CD4-positive, alpha-beta T cell treated with Interleukin-4 for 1 hour (primary cell): ENCODE data around the gene CADM1.

Source experiments
- DNase-seq, 2 donors: peaks; one replicate each; pipeline ENCODE4 v3.0.0-alpha.2; 2020 to 2022

The CADM1 gene

DNA sequence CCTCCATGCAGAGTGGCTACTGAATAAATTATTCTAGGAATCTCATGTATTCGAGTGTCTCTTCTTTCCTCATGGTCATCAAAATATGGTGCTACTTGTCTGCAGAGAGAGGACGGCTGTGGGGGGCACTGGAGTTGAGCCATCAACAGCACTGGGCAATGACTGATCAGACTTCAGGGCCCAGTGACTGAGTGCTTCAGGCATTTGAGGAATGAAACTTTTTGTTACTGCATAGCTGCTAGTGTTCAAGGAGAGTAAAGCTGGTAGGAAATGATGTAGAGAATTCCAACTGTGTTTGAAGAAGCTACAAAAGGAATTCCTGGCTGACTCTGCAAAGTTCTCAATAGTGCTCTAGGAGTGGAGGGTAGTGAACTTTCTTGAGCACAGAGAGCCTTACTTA is 277.7 kb downstream of the CADM1 start:
- no peak for DNase-seq

DNA sequence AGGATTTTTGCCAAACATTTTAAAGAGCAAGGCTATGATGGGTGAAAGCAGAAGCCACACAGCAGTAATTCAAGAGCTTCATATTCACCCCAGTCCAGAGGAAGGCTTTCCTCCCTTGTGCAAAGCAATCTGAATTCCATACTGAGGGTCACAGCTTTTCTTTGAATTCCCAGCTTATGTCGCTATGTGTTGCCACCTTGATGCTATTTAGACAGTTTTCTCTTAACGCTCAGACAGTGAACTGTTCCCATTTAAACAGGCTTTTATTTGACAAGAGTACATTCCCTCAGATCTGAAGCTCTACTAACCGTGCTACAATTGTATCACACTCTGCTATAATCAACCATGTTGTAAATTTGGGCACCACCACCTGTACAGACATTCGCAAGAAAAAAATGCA is 279.7 kb downstream of the CADM1 start:
- DNase-seq: no peak

DNA sequence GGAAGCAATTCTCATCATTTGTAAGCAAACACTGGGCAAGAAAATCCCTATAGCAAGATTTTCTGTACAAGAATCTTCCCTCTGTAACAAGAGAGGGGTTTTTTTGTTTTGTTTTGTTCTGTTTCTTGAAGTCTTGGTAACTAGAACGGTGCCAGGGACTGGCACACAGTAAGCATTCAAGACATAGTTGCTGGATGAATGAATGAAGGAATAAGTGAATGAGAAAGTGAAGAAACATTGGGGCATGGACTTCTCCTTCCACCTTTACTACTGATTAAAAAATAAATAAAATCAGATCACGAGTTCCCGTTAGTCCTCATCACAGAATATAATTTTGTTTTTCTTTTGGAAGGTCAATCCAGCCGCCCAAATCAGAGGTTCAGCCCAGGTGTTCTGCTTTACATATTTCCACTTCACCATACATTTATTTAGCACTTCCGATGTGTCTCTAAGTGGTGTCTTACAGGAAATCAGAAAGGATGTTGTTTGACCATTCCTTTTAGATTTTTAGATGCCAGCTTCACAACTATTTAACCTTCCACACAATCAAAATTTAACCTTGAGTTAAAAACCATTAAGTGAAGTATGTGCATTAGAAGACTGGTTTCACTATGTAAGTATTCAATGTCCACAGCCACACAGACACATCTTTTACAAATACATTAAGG is 281.2 kb downstream of the CADM1 start:
- DNase-seq: peak in 1 of 2 donors; percentile 17

DNA sequence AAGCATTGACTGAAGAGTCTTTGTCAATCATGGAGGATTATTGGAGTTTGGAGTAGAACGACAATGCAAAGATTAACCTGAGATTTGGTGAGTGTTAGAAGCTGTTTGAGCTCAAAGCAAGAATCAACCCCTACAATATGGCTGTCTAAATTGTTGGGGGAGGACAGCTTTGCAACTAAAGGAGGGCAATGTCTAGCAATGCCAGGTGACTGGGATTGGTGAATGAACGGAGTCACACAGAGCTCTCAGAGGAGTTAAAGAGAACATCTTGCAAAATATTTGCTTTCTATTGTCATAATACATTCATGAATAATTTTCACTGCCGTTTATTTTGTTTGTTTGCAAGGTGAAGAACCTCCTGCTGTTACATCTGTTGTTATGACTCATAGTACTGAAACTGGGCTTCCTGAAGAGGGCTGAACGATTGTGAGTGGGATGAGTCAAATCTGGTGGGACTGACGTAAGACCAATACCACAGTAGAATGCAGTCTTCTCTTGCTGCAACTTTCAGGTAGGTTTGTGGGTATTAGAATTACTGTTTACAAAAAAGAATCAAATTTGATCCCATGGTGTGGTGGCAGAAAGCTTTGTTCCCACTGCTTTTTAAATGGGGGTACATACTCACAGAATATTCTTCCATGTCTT is 281.9 kb downstream of the CADM1 start:
- DNase-seq: peak; percentile 28 to 55

DNA sequence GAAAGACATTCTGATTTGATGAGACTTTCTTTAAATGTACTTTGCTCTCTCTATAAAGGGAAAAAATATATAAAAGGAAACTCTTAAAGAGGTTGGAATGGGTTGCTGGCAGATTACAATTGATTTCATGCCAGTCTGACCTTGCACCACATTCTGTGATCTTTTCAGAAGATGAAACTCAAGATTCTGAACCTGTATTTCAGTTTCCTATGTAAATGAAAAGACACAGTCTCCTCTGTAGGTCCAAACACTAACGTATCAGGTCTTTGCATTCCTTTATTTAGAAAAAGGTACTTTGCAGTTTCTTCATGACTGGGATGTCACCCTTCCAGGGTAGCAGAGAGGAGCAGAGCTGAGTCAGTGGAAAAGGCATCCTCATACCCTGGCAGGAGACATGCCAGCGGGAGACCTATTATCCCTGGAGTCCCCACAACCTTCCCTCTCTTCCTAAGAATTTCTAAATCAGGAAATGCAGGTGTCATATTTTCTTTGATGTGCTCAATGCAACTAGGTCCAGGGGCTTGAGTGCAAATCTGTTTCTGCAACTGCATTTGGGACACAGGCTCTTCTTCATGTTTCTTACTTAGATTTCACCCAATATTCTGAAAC is 282.6 kb downstream of the CADM1 start:
- DNase-seq: no peak

DNA sequence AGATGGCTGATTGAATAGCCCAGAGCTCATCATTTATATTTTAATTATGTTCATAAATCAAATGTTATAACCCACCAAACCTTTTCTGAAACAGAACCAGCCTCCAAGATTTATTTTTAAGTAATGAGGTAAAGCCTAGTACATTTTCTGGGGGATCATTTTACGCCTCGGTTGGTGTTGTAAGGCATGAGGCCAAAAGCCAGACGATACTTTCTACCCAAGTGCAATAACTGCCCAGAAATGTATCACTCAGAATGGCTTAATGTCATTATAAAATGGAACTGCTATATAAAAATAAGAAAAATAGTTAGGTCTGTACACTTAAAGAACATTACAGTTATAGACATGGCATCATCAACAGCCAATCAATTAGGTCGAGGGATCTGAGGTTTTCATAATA is 283.3 kb downstream of the CADM1 start:
- no peak for DNase-seq

DNA sequence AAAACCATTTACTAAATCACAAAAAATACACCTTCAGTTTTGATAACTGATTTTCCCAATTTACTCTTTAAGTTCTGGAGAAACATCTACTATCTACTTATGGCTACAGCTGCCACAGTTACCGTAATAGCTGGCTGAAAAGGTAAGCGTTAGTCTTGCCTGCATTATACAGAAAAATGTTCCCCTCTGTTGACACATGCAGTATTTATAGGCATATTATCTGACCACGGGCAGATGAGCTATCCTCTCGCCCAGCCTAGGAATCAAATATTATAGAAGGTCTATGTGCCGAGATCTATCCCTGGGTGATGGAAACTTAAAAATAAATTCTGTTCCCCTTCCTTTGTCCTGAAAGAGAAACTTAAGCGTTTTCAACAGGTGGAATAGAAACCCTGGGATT is 283.8 kb downstream of the CADM1 start:
- no peak for DNase-seq

DNA sequence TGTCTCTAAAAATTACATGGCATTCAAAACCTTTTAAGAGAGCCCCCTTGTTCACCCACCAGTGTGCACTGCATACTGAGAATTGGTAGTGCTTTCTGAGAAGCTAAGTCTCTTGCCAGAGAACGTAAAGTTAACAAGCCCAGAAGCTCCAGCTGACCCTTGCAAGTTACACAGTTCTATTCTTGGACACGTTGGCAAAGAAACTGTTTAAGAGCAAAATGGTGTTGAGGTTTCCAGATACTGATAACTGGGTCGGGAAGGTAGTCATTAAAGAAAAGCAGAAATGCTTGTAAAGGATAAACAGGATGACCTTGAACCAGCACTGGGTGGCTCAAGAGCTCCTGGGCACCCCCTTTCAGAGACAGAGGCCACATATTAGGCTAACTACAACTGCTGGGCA is 284.8 kb downstream of the CADM1 start:
- DNase-seq: no peak

DNA sequence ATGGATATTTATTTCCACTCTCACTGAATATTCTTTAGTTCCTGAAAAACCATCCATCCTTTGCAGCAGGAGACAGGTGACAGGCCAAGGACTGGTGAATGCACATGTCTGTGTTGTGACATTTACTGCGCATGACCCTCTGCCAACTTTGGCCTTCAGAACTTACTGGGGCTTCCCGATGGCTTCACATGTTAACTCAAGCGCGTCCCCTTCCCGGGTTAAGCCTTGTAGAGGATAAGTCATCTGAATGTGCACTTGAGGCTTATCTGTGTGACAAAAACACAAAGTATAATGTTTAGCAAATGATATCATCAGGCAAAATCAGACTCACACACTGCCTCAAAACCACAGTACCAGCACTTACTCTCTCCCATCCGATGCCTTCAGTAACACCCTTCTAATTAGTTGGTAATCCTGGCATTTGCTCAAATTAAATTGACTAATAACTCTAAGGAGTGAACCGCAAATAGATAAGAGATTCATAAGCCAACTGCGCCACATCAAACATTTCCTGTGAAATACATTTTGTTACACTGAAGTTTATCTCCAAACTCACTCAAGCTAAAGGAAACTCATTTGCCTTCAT is 286.4 kb downstream of the CADM1 start:
- peak in 1 of 2 donors; percentile 52 for DNase-seq

DNA sequence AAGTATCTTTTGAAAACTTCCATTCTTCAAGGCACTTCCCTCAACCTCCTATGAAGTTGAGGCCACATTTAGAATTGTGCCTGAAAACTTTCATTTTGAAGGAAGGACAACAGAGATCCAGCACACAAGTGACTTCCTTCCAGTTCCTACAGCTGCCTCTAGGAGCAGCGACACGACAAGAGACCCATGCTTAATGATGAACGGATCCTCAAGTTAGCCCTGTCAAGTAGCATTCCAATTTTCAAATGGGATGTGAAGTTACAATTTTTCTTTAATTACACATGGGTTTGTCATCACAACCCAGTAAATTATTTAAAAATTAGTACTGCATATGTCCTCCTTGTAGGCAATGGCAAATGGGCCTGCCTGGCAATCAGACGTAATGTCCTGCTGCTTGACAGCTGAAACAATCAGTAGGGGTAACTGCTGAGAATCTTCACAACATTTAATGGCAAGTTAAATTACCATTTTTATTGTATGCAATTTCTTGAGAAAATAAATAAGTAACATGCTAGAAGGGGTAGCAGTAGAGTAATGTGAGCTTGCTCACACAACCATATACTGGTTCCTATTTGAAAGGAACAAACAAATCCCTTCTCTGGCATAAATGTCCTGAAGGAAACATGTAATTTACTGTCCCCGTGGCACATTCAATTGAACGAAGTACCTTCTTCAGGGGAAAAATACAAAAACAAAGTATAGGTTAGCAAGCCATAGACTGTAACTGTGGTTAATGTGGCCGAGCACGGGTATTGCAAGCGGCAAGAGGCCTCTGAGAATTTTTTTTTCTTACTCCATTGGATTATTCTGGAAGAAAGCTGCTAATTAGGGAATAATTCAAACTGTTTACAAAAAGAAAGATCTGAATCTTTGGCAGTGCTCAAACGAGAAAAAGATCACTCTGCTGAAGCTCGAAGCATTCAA is 288.3 kb downstream of the CADM1 start:
- no peak for DNase-seq

DNA sequence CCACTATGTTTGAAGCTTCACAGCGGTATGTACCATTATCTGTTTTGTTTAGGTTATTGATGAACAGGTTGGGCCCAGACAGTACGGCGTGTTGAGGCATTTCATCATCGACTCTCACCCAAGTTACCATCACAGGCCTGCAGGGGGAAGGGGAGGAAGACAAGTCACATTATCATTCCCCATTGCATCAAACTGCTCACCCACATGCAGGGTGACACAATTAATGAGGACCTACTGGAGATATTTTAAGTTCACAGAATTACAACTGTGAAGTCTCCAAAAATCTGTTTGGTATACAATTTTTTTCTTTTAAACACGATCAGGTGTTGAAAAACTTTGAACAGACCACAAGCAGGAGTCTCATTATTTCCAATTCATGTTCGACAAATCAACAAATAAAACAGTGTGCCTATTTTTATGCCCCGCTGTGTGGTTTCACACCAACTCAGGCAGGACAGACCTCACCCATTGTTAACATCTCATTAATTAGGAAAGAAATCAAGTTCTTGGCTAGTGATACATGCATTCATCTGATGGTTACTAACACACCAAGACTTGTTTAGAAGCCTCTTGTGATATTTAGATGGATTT is 289.5 kb downstream of the CADM1 start:
- peak in 1 of 2 donors; percentile 33 for DNase-seq

DNA sequence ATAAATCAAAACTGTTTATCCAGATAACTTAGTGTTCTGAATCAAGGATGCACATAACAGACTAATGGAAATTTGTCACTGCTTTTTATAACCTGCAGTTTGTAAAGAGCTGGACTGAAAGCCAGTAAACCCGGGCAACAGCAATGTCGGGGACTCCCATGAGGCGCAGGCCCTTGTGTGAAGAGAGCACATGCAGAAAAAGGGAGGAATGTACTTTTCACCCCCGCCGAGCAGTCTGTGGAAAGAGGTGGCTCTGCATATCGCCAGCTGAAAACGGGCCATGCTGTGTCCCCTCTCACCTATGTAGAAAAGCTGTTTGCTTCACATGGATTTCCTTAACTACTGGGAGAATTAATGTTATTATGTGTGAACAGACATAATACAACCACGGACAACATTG is 291.2 kb downstream of the CADM1 start:
- no peak for DNase-seq

DNA sequence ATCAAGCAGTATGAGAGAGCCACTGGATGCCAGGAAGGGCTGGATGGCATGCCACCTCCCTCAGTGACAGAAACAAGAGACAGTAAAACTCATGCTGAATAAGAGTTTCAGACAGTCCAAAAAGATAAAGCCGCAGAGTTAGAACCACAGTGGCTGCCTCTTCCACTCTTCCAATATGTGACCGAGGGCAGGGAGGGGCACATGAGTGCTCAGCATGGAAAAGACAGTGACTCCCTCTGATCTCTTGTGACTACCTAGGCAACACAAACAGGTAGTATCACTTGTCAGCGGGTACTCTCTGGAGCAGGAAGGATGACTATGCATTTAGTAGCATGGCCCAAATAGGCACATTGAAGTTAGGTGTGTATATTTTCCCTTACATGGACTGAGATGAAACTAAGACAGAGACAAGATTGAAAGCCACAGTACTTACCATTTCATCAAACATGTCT is 295.4 kb downstream of the CADM1 start:
- DNase-seq: no peak

DNA sequence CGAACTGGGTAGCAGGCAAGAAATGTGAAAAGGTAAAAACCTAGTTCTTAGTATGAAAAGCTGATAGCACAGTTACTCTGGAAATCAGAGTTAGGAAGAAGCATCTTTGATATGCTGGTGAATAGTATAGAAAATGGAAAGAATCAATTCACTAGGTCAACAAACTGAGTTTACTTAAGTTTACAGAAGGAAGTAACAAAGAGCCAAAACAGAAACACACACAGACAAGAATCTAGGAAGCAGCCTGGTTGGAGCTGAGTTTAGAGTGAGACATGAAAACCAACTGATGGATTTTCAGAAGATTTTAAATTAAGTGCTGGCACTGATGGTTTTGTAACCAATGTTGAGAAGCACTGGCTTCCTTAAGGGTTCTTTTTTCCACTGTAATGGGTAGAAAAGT is 296.3 kb downstream of the CADM1 start:
- no peak for DNase-seq

DNA sequence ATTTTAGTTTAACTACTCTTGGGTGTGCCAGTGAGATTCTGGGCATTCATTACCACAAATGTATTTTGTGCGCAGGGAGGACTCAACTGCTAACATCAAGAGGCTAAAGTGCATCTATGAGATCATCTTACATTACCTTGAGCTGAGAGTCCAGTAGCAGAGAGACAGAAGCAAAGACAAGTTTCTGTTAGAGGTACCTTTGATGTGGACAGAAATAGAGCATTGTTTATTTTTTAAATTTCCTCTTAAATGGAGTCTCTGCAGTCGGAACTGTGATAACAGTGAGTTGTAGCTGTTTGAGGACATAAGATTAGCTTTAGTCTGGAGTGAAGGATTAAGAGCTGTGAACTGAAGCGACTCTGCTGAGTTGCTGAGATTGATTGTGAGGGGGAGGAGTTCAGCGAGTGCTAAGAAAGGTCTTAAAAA is 297.0 kb downstream of the CADM1 start:
- no peak for DNase-seq

DNA sequence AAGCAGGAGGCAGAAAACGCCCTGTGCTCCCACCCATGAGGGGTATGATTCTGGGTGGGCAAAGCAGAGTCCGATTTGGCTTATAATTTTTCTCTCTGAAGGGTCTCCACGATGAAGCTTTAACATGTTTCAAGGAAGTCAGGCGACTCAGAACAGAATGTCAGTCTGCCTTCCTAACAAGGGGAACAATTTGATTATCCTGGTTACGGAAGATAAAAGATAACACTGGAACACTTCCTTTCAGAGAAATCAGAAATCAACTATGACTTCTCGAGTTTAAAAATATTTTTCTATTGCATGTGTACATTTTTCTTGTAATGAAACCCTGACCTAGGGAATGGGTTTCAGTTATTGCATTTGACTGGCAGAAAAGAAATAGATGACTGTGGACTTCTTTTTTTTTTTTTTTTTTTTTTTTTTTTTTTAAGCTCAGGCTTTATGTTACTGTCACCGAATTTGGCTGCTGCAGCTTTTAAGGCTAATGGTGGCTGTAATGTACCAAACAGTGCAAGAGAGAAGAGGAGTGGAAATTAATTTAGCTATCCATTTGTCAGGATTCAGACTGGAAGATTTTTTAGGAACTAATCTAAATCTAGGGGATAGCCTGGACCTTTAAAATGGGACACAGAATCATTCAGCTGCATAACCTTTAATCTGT is 297.7 kb downstream of the CADM1 start:
- no peak for DNase-seq

DNA sequence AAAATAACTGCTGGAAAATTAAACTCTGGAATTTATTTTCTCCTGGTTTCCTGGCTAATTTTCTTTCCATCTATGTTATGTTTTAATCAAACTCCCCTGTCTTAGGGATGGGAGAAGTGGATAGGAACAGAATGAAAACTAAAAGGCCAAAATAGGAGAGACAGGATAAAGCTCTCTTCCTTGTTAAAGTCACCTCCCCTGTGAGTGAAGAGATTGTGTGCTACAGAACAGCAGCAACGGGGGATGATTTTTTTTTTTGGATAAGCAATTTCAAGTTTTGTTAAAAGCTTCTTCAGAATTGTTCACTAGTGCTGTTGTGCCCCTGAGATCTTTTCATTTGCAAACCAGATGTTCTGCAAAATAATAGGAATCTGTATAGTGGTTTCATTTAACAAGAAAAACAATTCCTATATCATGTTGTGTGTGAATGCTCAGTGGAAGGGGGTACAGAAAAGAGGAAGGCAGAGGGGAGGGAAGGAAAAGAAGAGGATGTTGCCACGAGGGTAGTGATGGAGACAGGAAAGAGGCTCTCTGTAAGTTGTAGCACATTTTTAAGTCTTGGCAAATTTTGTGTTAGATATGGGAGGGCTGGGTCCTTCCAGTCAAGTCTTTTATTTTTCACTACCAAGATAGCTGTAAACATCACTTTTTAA is 301.2 kb downstream of the CADM1 start:
- DNase-seq: no peak

DNA sequence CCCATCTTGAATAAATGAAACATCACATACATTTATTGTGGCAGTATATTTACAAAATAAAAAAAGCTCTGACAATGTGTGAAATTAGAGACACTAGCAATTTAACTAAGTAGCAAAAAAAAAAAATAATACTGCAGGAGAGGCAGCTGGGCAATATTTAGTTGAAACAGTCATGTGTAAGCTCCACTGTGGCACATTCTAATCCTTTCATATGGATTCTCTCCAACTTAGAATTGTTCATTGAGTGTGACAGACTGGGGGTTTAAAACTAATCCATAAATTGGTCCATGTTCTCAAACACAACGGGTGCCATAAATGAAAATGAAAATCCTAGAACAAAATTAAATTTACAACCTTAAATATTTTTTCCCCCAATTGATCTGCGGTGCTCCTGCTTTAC is 302.1 kb downstream of the CADM1 start:
- no peak for DNase-seq

DNA sequence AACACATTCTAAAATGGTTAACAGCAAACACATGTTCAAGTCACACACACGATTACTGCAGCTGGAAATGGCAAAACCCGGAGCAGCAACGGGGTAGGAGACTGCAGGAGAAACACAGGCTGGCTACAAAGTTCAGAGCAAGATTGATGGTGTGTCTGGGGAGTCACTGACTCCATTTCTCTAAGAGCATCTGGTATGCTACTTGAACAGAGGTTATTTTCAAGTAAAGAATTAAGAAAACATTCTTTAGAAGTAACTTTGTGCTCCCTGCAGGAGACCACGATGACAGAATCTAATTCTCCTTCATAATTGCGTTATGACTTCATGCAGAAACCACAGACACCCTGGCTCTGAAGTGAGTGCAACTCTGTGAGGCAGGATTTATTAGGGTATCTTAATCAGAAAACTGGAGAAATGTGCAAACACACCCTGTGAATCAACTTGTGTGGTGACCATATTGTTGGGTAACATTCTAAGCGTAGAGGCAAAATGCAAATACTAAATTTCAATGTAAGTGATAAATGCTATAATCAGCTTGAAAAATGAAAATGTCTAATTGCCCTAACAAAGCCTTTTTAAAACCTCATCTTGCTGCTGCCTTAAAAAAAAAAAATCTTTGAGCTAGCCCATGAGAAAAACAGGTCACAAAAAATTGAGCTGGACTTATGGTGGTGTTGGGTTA is 303.0 kb downstream of the CADM1 start:
- DNase-seq: no peak

DNA sequence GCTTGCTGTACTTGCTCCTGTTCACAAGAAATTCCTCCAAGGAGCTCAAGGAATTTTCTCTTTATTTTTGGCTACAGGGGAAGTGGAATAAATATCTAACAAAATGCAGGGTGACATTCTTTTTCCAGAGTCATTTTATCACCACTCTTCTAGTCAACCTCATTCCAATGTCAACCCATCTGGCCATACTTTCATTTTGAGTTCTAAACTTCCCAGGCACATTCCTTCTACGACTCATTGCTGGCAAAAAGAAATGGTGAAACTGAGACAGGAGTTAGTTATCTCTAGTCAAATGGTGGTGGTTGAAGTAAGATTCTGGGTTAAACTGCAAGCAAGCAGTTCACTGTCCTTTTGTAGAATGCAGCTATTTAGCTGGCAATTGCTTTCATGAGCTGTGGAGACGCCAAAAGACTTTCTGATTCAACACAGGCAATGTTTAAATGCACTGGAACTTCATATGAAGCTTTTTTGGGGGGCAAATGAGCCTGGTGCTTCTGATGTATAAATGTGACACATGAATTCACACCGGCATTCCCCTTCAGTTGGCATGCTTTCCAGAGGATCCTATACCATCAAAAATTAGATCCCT is 304.6 kb downstream of the CADM1 start:
- DNase-seq: no peak
